ENCODE data around the gene PTBP3.
"Not testable (repeated sequence)": the region's sequence is repeated elsewhere in the genome, so short reads cannot be mapped to it uniquely, and the experiment has no call there.

Gene PTBP3

GRCh38 chr9:112200711-112201110 lies 132.7 kb downstream of the PTBP3 start:
- DNase-seq (ENCODE audit: low read depth): no peak

DNA sequence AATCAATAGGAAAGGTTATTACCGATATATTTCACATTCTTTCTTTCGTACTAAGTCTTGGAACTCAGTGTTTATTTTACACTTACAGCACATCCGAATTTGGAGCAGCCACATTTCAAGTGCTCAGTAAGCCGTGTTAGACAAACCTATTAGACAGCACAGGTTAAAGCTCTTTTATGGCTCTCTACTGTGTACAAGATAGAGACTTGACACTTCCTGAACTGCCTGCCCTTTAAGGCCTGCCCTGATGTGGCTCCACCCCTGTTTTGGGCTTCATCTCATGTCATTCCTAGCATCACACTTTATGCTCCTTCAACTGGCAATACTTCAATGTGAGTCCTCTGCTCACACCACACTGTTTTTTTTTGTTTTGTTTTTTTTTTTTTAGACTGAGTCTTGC lies 134.8 kb downstream of the PTBP3 start:
- DNase-seq (ENCODE audit: low read depth): no peak

DNA sequence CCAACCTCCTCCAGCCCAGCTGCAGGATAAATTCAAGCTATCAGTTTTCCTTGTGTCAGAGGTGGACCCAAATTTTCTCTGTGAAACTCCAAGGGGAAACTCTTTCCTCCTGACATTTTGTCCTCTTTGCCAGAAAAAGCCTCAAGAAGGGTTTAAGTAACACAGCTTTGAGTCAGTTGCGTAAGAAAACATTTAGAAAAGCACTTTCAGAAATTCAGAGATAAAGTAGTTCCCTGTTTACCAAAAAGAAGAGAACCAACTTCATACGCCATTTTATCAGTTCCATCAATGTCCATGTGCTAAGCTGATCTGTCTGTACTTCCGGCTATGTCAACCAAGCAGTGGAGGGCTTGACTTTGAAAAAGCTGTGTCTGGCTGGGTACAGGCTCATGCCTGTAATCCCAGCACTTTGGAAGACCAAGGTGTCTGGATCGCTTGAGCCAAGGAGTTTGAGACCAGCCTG lies 138.4 kb downstream of the PTBP3 start:
- DNase-seq (ENCODE audit: low read depth): no peak

DNA sequence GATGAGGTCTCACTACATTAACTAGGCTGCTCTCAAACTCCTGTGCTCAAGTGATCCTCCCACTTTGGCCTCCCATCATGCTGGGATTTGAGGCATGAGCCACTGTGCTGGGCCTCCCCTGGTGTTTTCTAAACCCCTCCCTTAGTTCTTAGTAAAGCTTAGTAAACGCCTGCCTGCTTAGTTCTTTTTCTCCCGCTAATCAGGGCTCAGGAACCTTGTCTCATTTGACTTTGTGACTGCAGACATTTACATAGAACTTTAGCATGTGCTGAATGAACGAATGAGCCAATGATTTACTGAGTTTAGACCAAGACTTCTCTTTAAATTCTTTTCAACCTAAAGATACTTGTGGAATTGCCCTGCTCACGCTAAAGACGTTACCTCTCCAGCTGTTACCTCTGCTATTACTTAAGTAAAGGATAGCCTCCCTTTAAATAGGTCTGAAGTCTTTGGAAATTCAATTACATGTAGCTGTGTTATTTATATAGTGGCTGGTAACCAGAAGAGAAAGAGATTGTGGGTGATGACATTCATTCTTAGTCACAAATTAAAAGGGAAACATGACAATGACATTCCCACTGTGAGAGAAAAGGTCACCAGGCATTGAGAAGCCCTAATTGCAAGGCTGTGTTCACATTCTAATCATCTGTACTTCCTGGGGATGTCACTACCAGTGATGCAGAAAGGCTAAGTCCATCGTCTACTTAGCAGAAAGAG lies 139.7 kb downstream of the PTBP3 start:
- no peak for DNase-seq (ENCODE audit: low read depth)

GRCh38 chr9:112190320-112190719 lies 143.1 kb downstream of the PTBP3 start:
- not testable (repeated sequence) for DNase-seq (ENCODE audit: low read depth)

- DNase-seq (ENCODE audit: low read depth): no peak
These were observed 144.5 kb downstream of the PTBP3 start for GRCh38 chr9:112188884-112189283.

GRCh38 chr9:112187404-112187803 lies 146.0 kb downstream of the PTBP3 start:
- DNase-seq (ENCODE audit: low read depth): no peak

GRCh38 chr9:112186695-112187094 lies 146.7 kb downstream of the PTBP3 start:
- DNase-seq (ENCODE audit: low read depth): no peak

DNA sequence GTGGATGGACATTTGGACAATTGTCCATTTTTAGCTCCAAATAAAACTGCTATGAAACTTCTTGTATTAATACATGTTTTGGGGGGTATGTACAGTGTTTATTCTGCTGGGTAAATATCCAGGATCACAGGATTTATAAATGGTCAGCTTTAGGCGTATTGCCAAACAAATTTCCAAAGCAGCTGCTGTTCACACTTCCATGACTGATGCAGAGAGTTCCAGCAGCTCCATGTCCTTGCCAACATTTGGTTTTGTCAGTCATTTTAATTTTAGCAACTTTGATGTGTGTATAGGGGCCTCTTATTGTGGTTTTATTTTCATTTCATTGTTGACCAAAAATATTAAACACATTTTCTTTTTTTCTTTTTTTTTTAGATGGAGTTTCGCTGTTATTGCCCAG lies 148.5 kb downstream of the PTBP3 start:
- no peak for DNase-seq (ENCODE audit: low read depth)

GRCh38 chr9:112184221-112184620 lies 149.2 kb downstream of the PTBP3 start:
- DNase-seq (ENCODE audit: low read depth): no peak

DNA sequence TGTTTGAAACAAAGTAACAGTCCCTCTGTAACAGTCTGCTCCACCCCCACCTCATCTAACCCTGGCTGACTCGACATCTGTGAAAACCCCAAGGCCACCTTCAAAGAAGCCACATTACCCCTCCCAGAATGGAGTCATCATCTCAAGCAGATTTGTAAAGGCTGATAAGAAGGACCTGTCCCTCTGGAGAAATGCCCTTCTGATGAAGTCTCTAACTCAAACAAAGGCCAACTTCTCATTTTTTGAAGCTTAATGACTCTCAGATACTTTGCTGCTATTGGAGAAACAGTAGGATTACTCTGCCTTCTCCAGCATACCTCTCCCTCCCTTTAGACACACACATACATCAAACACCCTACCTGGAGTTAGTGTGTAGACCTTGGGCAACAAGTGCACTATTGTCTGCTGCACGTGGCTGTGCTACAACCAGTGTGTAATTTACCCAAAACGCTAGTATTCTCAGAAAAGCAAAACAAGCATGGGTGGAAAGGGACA lies 153.0 kb downstream of the PTBP3 start:
- DNase-seq (ENCODE audit: low read depth): no peak

- DNase-seq (ENCODE audit: low read depth): no peak
These were observed 153.6 kb downstream of the PTBP3 start for GRCh38 chr9:112179816-112180215.

GRCh38 chr9:112176524-112176923 lies 156.9 kb downstream of the PTBP3 start:
- DNase-seq (ENCODE audit: low read depth): no peak

DNA sequence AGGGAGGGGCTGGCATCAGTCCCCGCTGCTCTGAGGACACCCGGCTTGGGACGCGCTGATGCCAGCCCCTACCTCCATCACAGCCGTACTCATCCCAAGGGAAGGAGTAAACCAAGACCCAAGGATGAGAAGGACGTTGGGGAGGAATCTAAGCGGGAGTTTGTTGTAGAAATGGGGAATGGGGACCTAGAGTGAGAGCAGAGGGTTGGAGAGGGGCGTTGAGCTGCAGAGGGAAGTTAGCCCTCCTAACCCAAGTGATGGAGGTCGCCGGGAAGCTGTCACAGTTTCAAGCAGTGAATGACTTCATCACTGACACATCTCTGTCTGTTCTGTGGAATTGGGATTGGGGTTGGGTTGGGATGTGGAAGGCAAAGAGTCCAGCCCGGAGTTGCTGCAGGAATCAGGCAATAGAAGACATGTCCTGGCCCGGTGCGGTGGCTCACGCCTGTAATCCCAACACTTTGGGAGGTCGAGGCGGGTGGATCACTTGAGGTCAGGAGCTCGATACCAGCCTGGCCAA lies 157.6 kb downstream of the PTBP3 start:
- no peak for DNase-seq (ENCODE audit: low read depth)

GRCh38 chr9:112174965-112175795 lies 158.2 kb downstream of the PTBP3 start, which contains the start of gene SUSD1:
SUSD1 (minus strand) TSS chr9:112175297; CDS start chr9:112175235, 62 bp downstream.
- no peak for DNase-seq (ENCODE audit: low read depth)

DNA sequence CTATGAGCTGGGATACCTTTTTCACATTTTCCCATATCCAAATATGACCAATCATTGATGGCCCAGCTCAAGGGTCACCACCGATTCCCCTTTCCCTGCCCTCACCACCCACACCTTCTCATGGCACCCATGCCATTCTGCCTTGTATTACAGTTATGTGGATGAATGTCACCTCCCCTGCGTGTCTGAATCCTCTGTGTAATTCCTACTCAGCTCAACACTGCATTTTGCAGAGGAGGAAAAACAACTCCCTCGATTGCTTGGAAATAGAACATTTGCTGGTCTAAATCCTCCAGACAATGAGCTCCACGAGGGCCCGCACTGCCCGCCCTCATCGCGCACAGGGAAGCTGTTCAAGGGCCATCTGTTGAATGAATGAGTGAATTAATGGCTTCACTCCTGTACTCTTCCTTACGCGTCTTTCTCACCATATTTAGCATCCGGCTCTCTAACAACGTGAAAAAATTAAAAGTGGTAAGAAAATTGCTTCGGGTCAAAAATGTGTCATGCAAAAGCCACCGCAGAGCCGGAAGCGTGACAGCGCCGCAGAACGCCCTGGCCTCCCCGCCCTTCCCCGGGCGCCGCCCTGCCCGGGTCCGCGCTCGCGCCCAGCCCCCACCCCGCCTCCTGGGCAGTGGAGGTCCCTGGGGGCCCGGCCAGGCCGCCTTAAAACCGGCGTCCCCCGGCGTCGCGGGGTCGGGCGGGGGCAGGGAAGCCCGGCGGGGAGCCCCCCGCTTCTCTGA lies 159.0 kb downstream of the PTBP3 start:
- peak; percentile 44 for DNase-seq (ENCODE audit: low read depth)

- no peak for DNase-seq (ENCODE audit: low read depth)
These were observed 159.8 kb downstream of the PTBP3 start for GRCh38 chr9:112173489-112174221.

DNA sequence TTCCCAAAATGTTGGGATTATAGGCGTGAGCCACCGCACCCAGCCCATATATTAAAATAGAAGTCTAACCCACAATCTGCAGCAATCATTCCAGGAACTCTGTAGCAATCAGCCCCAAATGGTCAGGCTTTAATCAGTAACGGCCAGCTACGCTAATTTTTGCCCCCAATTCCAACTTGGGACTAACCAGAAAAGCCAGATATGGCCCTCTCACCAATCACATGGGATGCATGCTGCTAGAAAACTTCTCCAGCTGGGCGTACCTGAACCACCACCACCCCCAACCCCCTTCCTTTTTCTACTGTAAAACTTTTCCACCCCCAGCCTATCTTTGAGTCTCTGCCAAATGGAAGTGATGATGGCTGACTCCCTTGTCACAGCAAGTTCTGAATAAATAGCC lies 162.5 kb downstream of the PTBP3 start:
- DNase-seq (ENCODE audit: low read depth): no peak

- DNase-seq (ENCODE audit: low read depth): no peak
These were observed 163.2 kb downstream of the PTBP3 start for GRCh38 chr9:112170235-112170634.

DNA sequence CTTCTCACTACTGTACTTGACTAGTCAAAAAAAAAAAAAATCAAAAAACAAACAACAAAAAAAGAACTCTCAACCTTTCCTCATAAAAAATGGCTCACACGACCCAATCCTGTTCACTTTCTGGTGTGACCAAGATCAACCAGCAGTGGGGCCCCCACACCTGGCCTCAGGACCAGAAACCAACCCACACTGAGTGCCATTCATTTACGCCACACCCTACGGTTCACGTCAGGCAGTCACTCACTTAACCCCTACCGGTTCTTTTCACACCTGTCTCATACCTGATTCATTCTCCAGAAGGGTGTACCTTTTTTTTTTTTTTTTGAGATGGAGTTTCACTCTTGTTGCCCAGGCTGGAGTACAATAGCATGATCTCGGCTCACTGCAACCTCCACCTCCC lies 164.1 kb downstream of the PTBP3 start:
- no peak for DNase-seq (ENCODE audit: low read depth)

DNA sequence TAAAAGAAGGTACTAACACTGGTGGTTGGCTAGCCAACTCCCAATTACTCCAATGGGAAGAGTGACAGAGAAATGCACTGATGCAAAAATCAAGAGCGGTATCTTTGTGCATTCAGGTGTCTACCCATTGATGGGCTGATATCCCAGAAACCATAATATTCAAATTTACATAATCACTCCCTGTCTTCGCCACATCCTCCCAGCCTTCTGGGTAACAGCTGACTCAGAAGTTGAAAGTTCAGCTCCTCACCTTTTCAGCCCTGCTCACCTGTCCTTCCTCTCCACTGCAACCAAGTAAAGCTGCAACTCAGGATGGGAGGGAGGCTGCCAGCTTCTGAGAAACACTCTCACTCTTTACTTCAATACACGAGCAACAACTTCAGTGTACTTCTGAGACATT lies 165.2 kb downstream of the PTBP3 start:
- no peak for DNase-seq (ENCODE audit: low read depth)
